Daoy (cell line): ENCODE measurements around the gene PSD4. TPM values are rescaled to one million over a fixed set of nuclear protein-coding genes. Genes with fewer than 3 reads are reported as not detected.

Source experiments
- DNase-seq: peaks from one replicate; pipeline ENCODE4 v3.0.0-alpha.2; 2015; ENCODE audit warnings: low read depth
- total RNA-seq: library from RNA; depleted of rRNA; stranded (reverse); fragments of >200 nt; shearing (Covaris generic); gene quantifications from 2 replicates; pipeline ENCODE4 v1.2.3, GENCODE V29; 2014; rRNA removed

Gene PSD4
- total RNA-seq, result 7.5 and 13.3 TPM in 2 replicates

- DNase-seq, result peak; percentile 79
These were observed at the start of gene PSD4 for GRCh38 chr2:113173542-113174375. Gene PSD4, plus strand, starts transcription at chr2:113173971. Its CDS starts 8,486 bp downstream, at chr2:113182457.

- DNase-seq, result peak; percentile 40
These were observed 49.4 kb upstream of the PSD4 start for GRCh38 chr2:113124181-113124961.

GRCh38 chr2:113124984-113125855 lies 48.6 kb upstream of the PSD4 start:
- no peak for DNase-seq

- no peak for DNase-seq
These were observed 46.7 kb upstream of the PSD4 start, which contains the start of gene IL1RN for GRCh38 chr2:113126845-113127645. Gene IL1RN, plus strand, starts transcription at chr2:113127598. Its CDS starts 27 bp downstream, at chr2:113127625.

GRCh38 chr2:113127646-113128570 lies 45.9 kb upstream of the PSD4 start:
- no peak for DNase-seq

GRCh38 chr2:113129519-113130078 lies 44.2 kb upstream of the PSD4 start:
- no peak for DNase-seq

GRCh38 chr2:113131352-113132185 lies 42.2 kb upstream of the PSD4 start:
- DNase-seq, result no peak

- no peak for DNase-seq
These were observed 41.3 kb upstream of the PSD4 start for GRCh38 chr2:113132414-113133021.

- peak; percentile 15 for DNase-seq
These were observed 39.8 kb upstream of the PSD4 start for GRCh38 chr2:113133704-113134598.

GRCh38 chr2:113134717-113135116 lies 39.1 kb upstream of the PSD4 start:
- no peak for DNase-seq

- DNase-seq, result no peak
These were observed 38.5 kb upstream of the PSD4 start for GRCh38 chr2:113135317-113135716.

GRCh38 chr2:113136828-113137775 lies 36.7 kb upstream of the PSD4 start:
- peak; percentile 31 for DNase-seq

- no peak for DNase-seq
These were observed 35.9 kb upstream of the PSD4 start for GRCh38 chr2:113137827-113138226.

- peak; percentile 59 for DNase-seq
These were observed 35.1 kb upstream of the PSD4 start for GRCh38 chr2:113138428-113139322.

GRCh38 chr2:113141451-113141850 lies 32.3 kb upstream of the PSD4 start:
- no peak for DNase-seq
